MCF 10A (cell line): ENCODE measurements around the gene PLXNA3. TPM values are rescaled to one million over a fixed set of nuclear protein-coding genes. Genes with fewer than 3 reads are reported as not detected.

Source experiments
- BruUV-seq: library from RNA; stranded (reverse); fragments of 400-500 nt; replicated peaks from 2 replicates; lab custom pipeline; 2021; lab: Mats Ljungman, UMichigan
- CTCF ChIA-PET: fragments of 300-600 bp; sonication (Branson Sonifier 250); formaldehyde crosslinking; extraction: SDS; loops from one replicate; lab custom pipeline; 2021; ENCODE audit warnings: antibody characterized with exemption, inconsistent platforms; lab: Yijun Ruan, JAX
- POLR2A ChIA-PET: fragments of 300-600, 350-650 bp; sonication (Branson Sonifier 250); formaldehyde crosslinking; extraction: SDS; loops from one replicate; lab custom pipeline; 2020; ENCODE audit warnings: antibody characterized with exemption, inconsistent platforms; lab: Yijun Ruan, JAX
- DNase-seq: peaks from one replicate; pipeline ENCODE4 v3.0.0-alpha.2; 2018; ENCODE audit not compliant: unreplicated experiment
- H3K27ac Mint-ChIP-seq: one replicate; pipeline ENCODE4 v1.8.0; 2022; ENCODE audit warnings: mild to moderate bottlenecking, low read depth, mixed read lengths; ENCODE audit not compliant: unreplicated experiment
- H3K27me3 Mint-ChIP-seq: one replicate; pipeline ENCODE4 v1.8.0; 2022; ENCODE audit warnings: mixed read lengths; ENCODE audit not compliant: insufficient read depth, unreplicated experiment
- H3K36me3 Mint-ChIP-seq: one replicate; pipeline ENCODE4 v1.8.0; 2022; ENCODE audit warnings: mild to moderate bottlenecking, moderate library complexity, mixed read lengths; ENCODE audit not compliant: insufficient read depth, unreplicated experiment
- H3K4me1 Mint-ChIP-seq: one replicate; pipeline ENCODE4 v1.8.0; 2022; ENCODE audit warnings: mixed read lengths; ENCODE audit not compliant: insufficient read depth, unreplicated experiment
- H3K4me3 Mint-ChIP-seq: one replicate; pipeline ENCODE4 v1.8.0; 2022; ENCODE audit warnings: mild to moderate bottlenecking, moderate library complexity, mixed read lengths; ENCODE audit not compliant: unreplicated experiment
- H3K9me3 Mint-ChIP-seq: one replicate; pipeline ENCODE4 v1.8.0; 2022; ENCODE audit warnings: mixed read lengths; ENCODE audit not compliant: unreplicated experiment
- intact Hi-C: fragments of 100-400 bp; cut with micrococcal nuclease; formaldehyde crosslinking; loops from 2 replicates; pipeline ENCODE4 v1.14.1; 2022
- total RNA-seq: library from RNA; stranded (reverse); gene quantifications from 2 replicates; pipeline ENCODE4 v1.2.3, GENCODE V29; 2022
- TF ChIP-seq, protein P1 (sequence below): fragments of 200-600 bp; IDR thresholded peaks from one replicate; pipeline ENCODE4 v1.8.0; 2022; ENCODE audit warnings: antibody characterized with exemption, mild to moderate bottlenecking; ENCODE audit not compliant: unreplicated experiment

The PLXNA3 gene
- total RNA-seq, 1 experiment from 2014 or later = 48.0 TPM

DNA sequence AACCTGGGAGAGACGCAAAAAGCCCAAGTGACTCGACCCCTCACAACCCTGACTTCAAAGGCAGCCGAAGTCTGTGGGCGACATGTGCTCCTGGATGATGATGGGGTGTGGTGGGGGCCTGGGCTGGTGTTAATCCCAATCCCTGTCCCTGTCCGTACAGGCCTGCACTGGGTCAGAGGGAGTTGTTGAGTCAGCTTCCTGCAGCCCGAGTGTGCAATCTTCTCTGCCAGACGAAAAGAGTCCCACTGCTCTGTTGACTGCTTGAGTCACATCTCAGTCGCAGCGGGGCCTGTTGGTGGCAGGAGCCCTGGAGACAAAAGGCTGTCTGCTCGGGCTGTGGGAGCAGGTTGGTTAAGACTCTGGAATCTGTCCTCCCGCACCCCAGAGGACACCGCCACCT is 47.7 kb downstream of the PLXNA3 start:
- DNase-seq = peak; percentile 57
- TF ChIP-seq, protein P1, sequence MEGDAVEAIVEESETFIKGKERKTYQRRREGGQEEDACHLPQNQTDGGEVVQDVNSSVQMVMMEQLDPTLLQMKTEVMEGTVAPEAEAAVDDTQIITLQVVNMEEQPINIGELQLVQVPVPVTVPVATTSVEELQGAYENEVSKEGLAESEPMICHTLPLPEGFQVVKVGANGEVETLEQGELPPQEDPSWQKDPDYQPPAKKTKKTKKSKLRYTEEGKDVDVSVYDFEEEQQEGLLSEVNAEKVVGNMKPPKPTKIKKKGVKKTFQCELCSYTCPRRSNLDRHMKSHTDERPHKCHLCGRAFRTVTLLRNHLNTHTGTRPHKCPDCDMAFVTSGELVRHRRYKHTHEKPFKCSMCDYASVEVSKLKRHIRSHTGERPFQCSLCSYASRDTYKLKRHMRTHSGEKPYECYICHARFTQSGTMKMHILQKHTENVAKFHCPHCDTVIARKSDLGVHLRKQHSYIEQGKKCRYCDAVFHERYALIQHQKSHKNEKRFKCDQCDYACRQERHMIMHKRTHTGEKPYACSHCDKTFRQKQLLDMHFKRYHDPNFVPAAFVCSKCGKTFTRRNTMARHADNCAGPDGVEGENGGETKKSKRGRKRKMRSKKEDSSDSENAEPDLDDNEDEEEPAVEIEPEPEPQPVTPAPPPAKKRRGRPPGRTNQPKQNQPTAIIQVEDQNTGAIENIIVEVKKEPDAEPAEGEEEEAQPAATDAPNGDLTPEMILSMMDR = no peak
- no peaks in the 10 kb centered on the region for H3K4me1 Mint-ChIP-seq
- H3K36me3 Mint-ChIP-seq = peaks cover 13% of the 10 kb centered on the region
- H3K9me3 Mint-ChIP-seq = peaks cover 15% of the 10 kb centered on the region
- ChIA-PET POLR2A (no interaction called here), CTCF (no interaction called here)
- no TSS peak for BruUV-seq
- intact Hi-C loops = no loop called here
- H3K27ac Mint-ChIP-seq = no peak overlapping the region
- peaks cover 21% of the 10 kb centered on the region for H3K27me3 Mint-ChIP-seq
- H3K4me3 Mint-ChIP-seq = no peak overlapping the region

DNA sequence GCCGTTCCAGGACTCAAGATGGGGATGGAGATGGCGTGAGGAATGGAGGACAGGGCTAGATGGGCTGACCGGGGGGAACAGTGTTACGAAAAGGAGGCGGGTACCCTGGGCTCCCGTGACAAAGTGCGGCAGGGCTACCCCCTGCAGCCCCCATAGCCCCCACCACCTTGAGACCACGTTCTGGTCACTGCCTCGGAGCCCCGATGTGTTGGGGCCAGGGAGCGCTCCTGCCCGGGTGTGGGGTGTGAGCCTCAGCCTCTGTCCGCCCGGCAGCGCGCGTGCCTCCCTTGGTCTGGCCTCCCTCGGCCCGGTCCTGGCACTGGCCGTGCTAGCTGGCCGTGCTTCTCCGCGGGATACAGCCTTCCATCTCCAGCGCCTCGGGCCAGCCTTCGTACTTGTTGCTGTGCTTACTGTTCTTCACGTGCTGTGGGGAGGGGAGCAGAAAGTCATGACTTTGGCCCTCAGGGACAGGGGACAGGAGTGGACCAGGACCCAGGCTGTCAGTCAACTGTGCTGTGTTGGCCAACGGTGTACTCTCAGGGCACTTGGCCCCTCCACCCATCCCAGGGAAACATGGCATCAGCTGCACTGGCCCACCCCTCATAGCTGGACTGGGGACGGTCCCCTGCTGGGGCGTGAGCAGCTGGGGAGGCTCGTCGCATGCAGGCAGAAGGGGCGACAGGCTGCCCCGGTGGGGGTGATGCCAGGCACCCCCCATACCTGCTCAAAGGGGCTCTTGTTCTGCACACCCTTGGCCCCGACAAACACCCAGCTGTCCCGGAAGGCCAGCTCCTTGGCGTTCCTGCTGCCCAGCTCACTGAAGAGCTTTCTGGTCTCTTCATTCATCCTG is 48.6 kb downstream of the PLXNA3 start:
- peaks cover 21% of the 10 kb centered on the region for H3K27me3 Mint-ChIP-seq
- DNase-seq = no peak
- H3K27ac Mint-ChIP-seq = no peak overlapping the region
- TF ChIP-seq, protein P1 = no peak
- H3K4me1 Mint-ChIP-seq = no peaks in the 10 kb centered on the region
- intact Hi-C loops = no loop called here
- H3K4me3 Mint-ChIP-seq = no peak overlapping the region
- BruUV-seq = no TSS peak
- CTCF ChIA-PET = no interaction called here
- H3K9me3 Mint-ChIP-seq = peaks cover 15% of the 10 kb centered on the region
- POLR2A ChIA-PET = interaction anchor here (0.7 to 1.0 kb wide), 2 partner anchors 9 to 16 kb away, joined by 3 to 4 read pairs; partner anchors contain the start of genes FAM3A and SLC10A3
- H3K36me3 Mint-ChIP-seq = peaks cover 17% of the 10 kb centered on the region

DNA sequence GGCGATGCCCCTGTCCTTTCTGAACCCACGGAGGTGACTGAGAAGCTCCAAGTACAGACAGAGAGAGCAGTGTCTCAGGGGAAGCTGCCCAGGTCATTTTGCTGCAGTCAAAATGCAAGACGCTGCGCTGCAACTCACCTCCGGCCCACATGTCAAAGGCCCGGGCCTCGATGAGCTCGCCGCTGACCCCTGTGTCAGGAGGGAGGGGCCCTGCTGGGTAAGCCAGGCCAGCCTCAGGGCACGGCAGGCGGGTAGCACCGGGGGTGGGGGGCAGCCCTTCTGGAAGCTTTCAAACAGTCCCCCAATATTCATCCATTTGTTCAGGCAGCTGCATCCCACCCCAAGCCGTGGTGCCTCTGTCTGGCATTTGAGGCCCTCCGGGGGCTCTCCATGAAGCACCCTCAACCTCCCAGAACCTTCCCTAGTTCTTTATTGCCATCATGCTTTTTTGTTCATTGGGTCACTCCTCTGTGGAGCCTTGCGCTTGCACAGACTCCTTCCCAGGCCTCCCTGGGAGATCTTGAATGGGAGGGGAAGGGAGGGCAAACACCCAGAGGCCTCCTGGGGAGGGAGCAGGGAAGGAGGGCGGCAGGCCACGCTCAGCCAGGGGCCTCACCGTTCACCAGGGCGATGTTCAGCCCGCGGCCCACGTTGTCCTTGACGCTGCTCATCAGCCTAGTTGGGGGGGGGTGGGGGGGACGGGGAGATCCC is 49.7 kb downstream of the PLXNA3 start:
- no TSS peak for BruUV-seq
- Mint-ChIP-seq H3K27me3 (peaks cover 21% of the 10 kb centered on the region), H3K4me1 (no peaks in the 10 kb centered on the region), H3K36me3 (peaks cover 17% of the 10 kb centered on the region), H3K4me3 (no peak overlapping the region), H3K27ac (no peak overlapping the region), H3K9me3 (peaks cover 15% of the 10 kb centered on the region)
- ChIA-PET CTCF (no interaction called here), POLR2A (interaction anchor here (0.7 to 1.4 kb wide), 3 partner anchors 8 to 17 kb away, joined by 3 to 4 read pairs (median 3); partner anchors contain the start of genes FAM3A and SLC10A3)
- intact Hi-C loops = no loop called here
- no peak for DNase-seq
- TF ChIP-seq, protein P1 = no peak

DNA sequence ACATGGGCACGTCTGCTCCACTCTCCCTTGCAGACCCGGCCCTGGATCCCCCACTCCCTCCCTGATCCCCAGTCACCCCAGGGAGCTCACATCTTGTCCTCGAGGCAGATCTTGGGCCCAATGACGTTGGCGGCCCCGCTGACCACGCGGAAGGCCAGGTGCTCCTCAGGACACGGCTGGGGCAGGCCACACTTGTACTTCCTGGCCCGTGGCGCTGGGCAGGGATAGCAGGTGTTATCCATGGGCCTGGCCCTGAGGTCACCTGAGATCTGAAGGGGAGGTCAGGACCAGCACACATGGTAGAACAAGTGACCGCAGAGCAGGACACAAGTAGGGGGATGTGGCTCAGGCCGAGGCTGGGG is 50.3 kb downstream of the PLXNA3 start:
- POLR2A ChIA-PET = interaction anchor here (1.4 kb wide), 1 partner anchor 9 kb away, joined by 3 read pairs; no protein-coding TSS in a partner anchor
- CTCF ChIA-PET = no interaction called here
- DNase-seq = no peak
- Mint-ChIP-seq H3K4me1 (no peaks in the 10 kb centered on the region), H3K9me3 (peaks cover 15% of the 10 kb centered on the region), H3K27me3 (peaks cover 23% of the 10 kb centered on the region), H3K36me3 (peaks cover 17% of the 10 kb centered on the region), H3K4me3 (no peak overlapping the region), H3K27ac (no peak overlapping the region)
- no TSS peak for BruUV-seq
- intact Hi-C loops = no loop called here
- TF ChIP-seq, protein P1 = no peak
